ENCODE measurements around the gene MCM9. TPM values are rescaled to one million over a fixed set of nuclear protein-coding genes. Genes with fewer than 3 reads are reported as not detected.
"Not testable (repeated sequence)": the region's sequence is repeated elsewhere in the genome, so short reads cannot be mapped to it uniquely, and the experiment has no call there.

The MCM9 gene
- polyA plus RNA-seq, 1 donor from 2014 or later, result 31.6 TPM

GRCh38 chr6:118796548-118796947 is 138.4 kb downstream of the MCM9 start:
- peak overlapping the region; percentile 60 to 96 (median 80) for H3K4me3 Mint-ChIP-seq
- H3K27me3 Mint-ChIP-seq, H3K9me3 Mint-ChIP-seq, H3K36me3 Mint-ChIP-seq: not testable (repeated sequence)
- H3K4me1 Mint-ChIP-seq, result peaks cover 18 to 30% (median 22%) of the 10 kb centered on the region in 3 donors
- H3K27ac Mint-ChIP-seq, result peak overlapping the region; percentile 89 to 97 (median 92)

GRCh38 chr6:118791499-118791898 is 143.5 kb downstream of the MCM9 start:
- no peaks in the 10 kb centered on the region for H3K27me3 Mint-ChIP-seq
- H3K9me3 Mint-ChIP-seq, result peaks cover 0 to 4% (median 0%) of the 10 kb centered on the region in 3 donors
- H3K4me1 Mint-ChIP-seq, result peaks cover 22 to 27% (median 24%) of the 10 kb centered on the region in 3 donors
- H3K36me3 Mint-ChIP-seq, result peaks cover 2% of the 10 kb centered on the region
- peak overlapping the region in 1 of 3 donors; percentile 53 for H3K27ac Mint-ChIP-seq
- no peak overlapping the region for H3K4me3 Mint-ChIP-seq

- Mint-ChIP-seq H3K9me3 (no peaks in the 10 kb centered on the region), H3K27ac (peak overlapping the region in 1 of 3 donors; percentile 31), H3K4me1 (peaks cover 15 to 19% (median 17%) of the 10 kb centered on the region in 3 donors), H3K27me3 (no peaks in the 10 kb centered on the region), H3K4me3 (peak overlapping the region in 1 of 4 donors; percentile 19), H3K36me3 (no peaks in the 10 kb centered on the region)
Measured at GRCh38 chr6:118789954-118790353, 145.0 kb downstream of the MCM9 start.

- H3K4me3 Mint-ChIP-seq, result no peak overlapping the region
- no peaks in the 10 kb centered on the region for H3K9me3 Mint-ChIP-seq
- H3K27ac Mint-ChIP-seq, result no peak overlapping the region
- H3K36me3 Mint-ChIP-seq, result no peaks in the 10 kb centered on the region
- peaks cover 15 to 19% (median 17%) of the 10 kb centered on the region in 3 donors for H3K4me1 Mint-ChIP-seq
- no peaks in the 10 kb centered on the region for H3K27me3 Mint-ChIP-seq
Measured at GRCh38 chr6:118789419-118789818, 145.5 kb downstream of the MCM9 start.

- Mint-ChIP-seq H3K27me3 (no peaks in the 10 kb centered on the region), H3K27ac (peak overlapping the region in 2 of 3 donors; percentile 2 to 53), H3K36me3 (no peaks in the 10 kb centered on the region), H3K9me3 (no peaks in the 10 kb centered on the region), H3K4me1 (peaks cover 15 to 19% (median 17%) of the 10 kb centered on the region in 3 donors), H3K4me3 (no peak overlapping the region)
Measured at GRCh38 chr6:118788702-118789101, 146.3 kb downstream of the MCM9 start.

GRCh38 chr6:118787724-118788423 is 147.1 kb downstream of the MCM9 start:
- Mint-ChIP-seq H3K36me3 (no peaks in the 10 kb centered on the region), H3K27ac (peak overlapping the region; percentile 12 to 53 (median 50)), H3K9me3 (no peaks in the 10 kb centered on the region), H3K4me1 (peaks cover 15 to 20% (median 17%) of the 10 kb centered on the region in 3 donors), H3K4me3 (peak overlapping the region in 2 of 4 donors; percentile 41 to 51), H3K27me3 (no peaks in the 10 kb centered on the region)

- no peak overlapping the region for H3K27ac Mint-ChIP-seq
Measured at GRCh38 chr6:118786596-118787453, 148.1 kb downstream of the MCM9 start.

GRCh38 chr6:118785601-118786000 is 149.4 kb downstream of the MCM9 start:
- no peaks in the 10 kb centered on the region for H3K9me3 Mint-ChIP-seq
- peak overlapping the region in 1 of 3 donors; percentile 14 for H3K27ac Mint-ChIP-seq
- H3K27me3 Mint-ChIP-seq, result no peaks in the 10 kb centered on the region
- no peak overlapping the region for H3K4me3 Mint-ChIP-seq
- no peaks in the 10 kb centered on the region for H3K36me3 Mint-ChIP-seq
- peaks cover 15 to 21% (median 17%) of the 10 kb centered on the region in 3 donors for H3K4me1 Mint-ChIP-seq

More at GRCh38 chr6:118786596-118787453, 148.1 kb downstream of the MCM9 start:
- peaks cover 15 to 21% (median 17%) of the 10 kb centered on the region in 3 donors for H3K4me1 Mint-ChIP-seq
- no peaks in the 10 kb centered on the region for H3K27me3 Mint-ChIP-seq
- no peak overlapping the region for H3K4me3 Mint-ChIP-seq
- no peaks in the 10 kb centered on the region for H3K9me3 Mint-ChIP-seq
- no peaks in the 10 kb centered on the region for H3K36me3 Mint-ChIP-seq

- H3K27ac Mint-ChIP-seq, result peak overlapping the region in 1 of 3 donors; percentile 27
Measured at GRCh38 chr6:118784641-118785164, 150.3 kb downstream of the MCM9 start.

GRCh38 chr6:118783931-118784550 is 150.9 kb downstream of the MCM9 start:
- Mint-ChIP-seq H3K4me1 (peaks cover 14 to 19% (median 15%) of the 10 kb centered on the region in 3 donors), H3K27ac (no peak overlapping the region), H3K36me3 (no peaks in the 10 kb centered on the region), H3K27me3 (no peaks in the 10 kb centered on the region), H3K4me3 (no peak overlapping the region), H3K9me3 (no peaks in the 10 kb centered on the region)

More at GRCh38 chr6:118784641-118785164, 150.3 kb downstream of the MCM9 start:
- no peaks in the 10 kb centered on the region for H3K9me3 Mint-ChIP-seq
- no peak overlapping the region for H3K4me3 Mint-ChIP-seq
- no peaks in the 10 kb centered on the region for H3K27me3 Mint-ChIP-seq
- no peaks in the 10 kb centered on the region for H3K36me3 Mint-ChIP-seq
- peaks cover 15 to 21% (median 17%) of the 10 kb centered on the region in 3 donors for H3K4me1 Mint-ChIP-seq

- Mint-ChIP-seq H3K27ac (no peak overlapping the region), H3K36me3 (no peaks in the 10 kb centered on the region), H3K4me3 (no peak overlapping the region), H3K4me1 (peaks cover 3 to 9% (median 3%) of the 10 kb centered on the region in 3 donors), H3K9me3 (no peaks in the 10 kb centered on the region), H3K27me3 (no peaks in the 10 kb centered on the region)
Measured at GRCh38 chr6:118782651-118783050, 152.3 kb downstream of the MCM9 start.

GRCh38 chr6:118781897-118782296 is 153.1 kb downstream of the MCM9 start:
- Mint-ChIP-seq H3K4me1 (peaks cover 0 to 4% (median under 1%) of the 10 kb centered on the region in 3 donors), H3K27ac (peak overlapping the region in 1 of 3 donors; percentile 73), H3K36me3 (no peaks in the 10 kb centered on the region)

GRCh38 chr6:118780668-118781067 is 154.3 kb downstream of the MCM9 start:
- H3K4me3 Mint-ChIP-seq, result no peak overlapping the region
- no peaks in the 10 kb centered on the region for H3K9me3 Mint-ChIP-seq
- peaks cover 4 to 8% (median 6%) of the 10 kb centered on the region in 3 donors for H3K4me1 Mint-ChIP-seq
- H3K27me3 Mint-ChIP-seq, result no peaks in the 10 kb centered on the region
- no peaks in the 10 kb centered on the region for H3K36me3 Mint-ChIP-seq
- H3K27ac Mint-ChIP-seq, result no peak overlapping the region

More at GRCh38 chr6:118781897-118782296, 153.1 kb downstream of the MCM9 start:
- Mint-ChIP-seq H3K4me3 (no peak overlapping the region), H3K9me3 (no peaks in the 10 kb centered on the region), H3K27me3 (no peaks in the 10 kb centered on the region)
